Coronary artery (tissue), 2 donors: ENCODE measurements around the gene TSGA10IP.

Experiments
- DNase-seq: peaks from one replicate; pipeline ENCODE4 v3.0.0-alpha.2; 2017; ENCODE audit warnings: low spot score
- H3K27ac ChIP-seq, 2 donors: fragments of 200-600 bp; sonication (generic); one replicate each; pipeline ENCODE4 v1.5.1; 2016 to 2019
- H3K4me3 ChIP-seq: fragments of 200-600 bp; sonication (generic); 2 replicates; pipeline ENCODE4 v1.5.1; 2016; ENCODE audit warnings: mild to moderate bottlenecking, moderate library complexity
- CTCF ChIP-seq: fragments of 200-600 bp; sonication (generic); IDR thresholded peaks from one replicate; pipeline ENCODE4 v1.5.1; 2019; ENCODE audit warnings: antibody characterized with exemption

Gene TSGA10IP

GRCh38 chr11:65945430-65945911 lies at the start of gene TSGA10IP:
TSGA10IP (plus strand) TSS chr11:65945480; CDS start chr11:65945676, 196 bp downstream.
- no peak for TF ChIP-seq CTCF
- H3K27ac ChIP-seq: no peak within 1 kb of the TSS
- H3K4me3 ChIP-seq: no peak within 1 kb of the TSS
- no peak for DNase-seq

GRCh38 chr11:65895482-65895981 lies 49.7 kb upstream of the TSGA10IP start:
- no peak overlapping the region for H3K27ac ChIP-seq
- DNase-seq: no peak
- no peak overlapping the region for H3K4me3 ChIP-seq
- TF ChIP-seq CTCF: no peak

- no peak for TF ChIP-seq CTCF
- no peak overlapping the region for H3K27ac ChIP-seq
- DNase-seq: no peak
- no peak overlapping the region for H3K4me3 ChIP-seq
Observed at GRCh38 chr11:65896034-65896999, 49.0 kb upstream of the TSGA10IP start.

GRCh38 chr11:65897020-65897471 lies 48.2 kb upstream of the TSGA10IP start:
- H3K27ac ChIP-seq: no peak overlapping the region
- DNase-seq: no peak
- no peak for TF ChIP-seq CTCF

GRCh38 chr11:65898656-65899355 lies 46.5 kb upstream of the TSGA10IP start:
- no peak for DNase-seq
- Histone ChIP-seq H3K4me3 (peak overlapping the region; percentile 81), H3K27ac (peak overlapping the region; percentile 60 to 88)
- TF ChIP-seq CTCF: no peak

More at GRCh38 chr11:65897020-65897471, 48.2 kb upstream of the TSGA10IP start:
- H3K4me3 ChIP-seq: no peak overlapping the region

- Histone ChIP-seq H3K4me3 (peak overlapping the region; percentile 81), H3K27ac (peak overlapping the region; percentile 60 to 88)
- peak; percentile 90 for DNase-seq
- TF ChIP-seq CTCF: no peak
Observed at GRCh38 chr11:65899356-65900124, 45.7 kb upstream of the TSGA10IP start.
